Measurements from ENCODE around the gene CLDN14. TPM values are rescaled to one million over a fixed set of nuclear protein-coding genes. Genes with fewer than 3 reads are reported as not detected.

Gene CLDN14
- total RNA-seq, 4 donors from 2014 or later, result not detected

GRCh38 chr21:36510911-36511310 lies 31.0 kb upstream of the CLDN14 start:
- no peak for TF ChIP-seq CTCF (IDR thresholded peaks at IDR 0.05)
- no peak for ATAC-seq (ENCODE audit: low FRiP score)
- no peak for DNase-seq (ENCODE audit: low spot score)

GRCh38 chr21:36509973-36510664 lies 30.2 kb upstream of the CLDN14 start:
- ATAC-seq (ENCODE audit: low FRiP score) (no peak), DNase-seq (ENCODE audit: low spot score) (no peak)
- TF ChIP-seq CTCF (IDR thresholded peaks at IDR 0.05), result no peak

GRCh38 chr21:36508948-36509347 lies 29.0 kb upstream of the CLDN14 start:
- DNase-seq (ENCODE audit: low spot score), result no peak
- TF ChIP-seq CTCF (IDR thresholded peaks at IDR 0.05), result no peak
- ATAC-seq (ENCODE audit: low FRiP score), result no peak

GRCh38 chr21:36507397-36508018 lies 27.6 kb upstream of the CLDN14 start:
- TF ChIP-seq CTCF (IDR thresholded peaks at IDR 0.05), result no peak
- ATAC-seq (ENCODE audit: low FRiP score), result no peak

GRCh38 chr21:36506482-36506881 lies 26.6 kb upstream of the CLDN14 start:
- TF ChIP-seq CTCF (IDR thresholded peaks at IDR 0.05), result no peak
- ATAC-seq (ENCODE audit: low FRiP score), result no peak

More at GRCh38 chr21:36507397-36508018, 27.6 kb upstream of the CLDN14 start:
- no peak for DNase-seq (ENCODE audit: low spot score)

GRCh38 chr21:36504067-36505058 lies 24.4 kb upstream of the CLDN14 start:
- TF ChIP-seq CTCF (IDR thresholded peaks at IDR 0.05), result peak in 1 of 3 donors; percentile 88
- peak; percentile 54 for ATAC-seq (ENCODE audit: low FRiP score)
- no peak for DNase-seq (ENCODE audit: low spot score)

More at GRCh38 chr21:36506482-36506881, 26.6 kb upstream of the CLDN14 start:
- no peak for DNase-seq (ENCODE audit: low spot score)

All from omental fat pad (tissue), 4 donors.